Kidney (tissue), 14 donors: ENCODE results near the gene SPTBN4. TPM values are rescaled to one million over a fixed set of nuclear protein-coding genes. Genes with fewer than 3 reads are reported as not detected.
A peak's percentile ranks its signal among the peaks of the same experiment; 100 is the strongest.
"Not testable (repeated sequence)": the region's sequence is repeated elsewhere in the genome, so short reads cannot be mapped to it uniquely, and the experiment has no call there.

Experiments used
- DNase-seq, 5 donors: peaks; one replicate each; pipeline ENCODE4 v3.0.0-alpha.2; 2013 to 2020
- FAIRE-seq: peaks from 2 replicates; lab custom pipeline; 2012; peaks lifted over from hg19 to GRCh38; lab: Jason Lieb, UNC
- H3K27ac ChIP-seq, 2 donors: one replicate each; pipeline ENCODE4 v1.7.0; 2013; ENCODE audit warnings: low read depth in 2 of 2, low read length in 2 of 2, inconsistent platforms in 1 of 2
- H3K27me3 ChIP-seq: one replicate; pipeline ENCODE4 v1.7.1; 2013; ENCODE audit warnings: low read length, inconsistent platforms; ENCODE audit not compliant: control insufficient read depth, insufficient read depth
- H3K36me3 ChIP-seq, 3 donors: one replicate each; pipeline versions ENCODE4 v1.7.0 to v1.7.1; 2013; ENCODE audit warnings: low read length in 3 of 3, control low read depth in 1 of 3, inconsistent platforms in 1 of 3; ENCODE audit not compliant: insufficient read depth in 3 of 3, control insufficient read depth in 2 of 3
- H3K4me1 ChIP-seq, 3 donors: one replicate each; pipeline versions ENCODE4 v1.7.0 to v1.7.1; 2013; ENCODE audit warnings: low read length in 3 of 3, inconsistent platforms in 1 of 3, low read depth in 1 of 3; ENCODE audit not compliant: control insufficient read depth in 2 of 3, insufficient read depth in 2 of 3
- H3K4me3 ChIP-seq, 3 donors: one replicate each; pipeline versions ENCODE4 v1.7.0 to v1.8.1; 2013; ENCODE audit warnings: low read length in 3 of 3, control low read depth in 1 of 3, inconsistent platforms in 1 of 3
- H3K9ac ChIP-seq, 3 donors: one replicate each; pipeline versions ENCODE4 v1.7.0 to v1.7.1; 2013; ENCODE audit warnings: low read length in 3 of 3, control low read depth in 1 of 3, inconsistent platforms in 1 of 3
- H3K9me3 ChIP-seq, 3 donors: one replicate each; pipeline versions ENCODE4 v1.7.0 to v1.7.1; 2013; ENCODE audit warnings: low read length in 3 of 3, control low read depth in 1 of 3, inconsistent platforms in 1 of 3; ENCODE audit not compliant: control insufficient read depth in 2 of 3, insufficient read depth in 1 of 3
- intact Hi-C: fragments of 100-400 bp; cut with DNase I; formaldehyde crosslinking; loops from one replicate; pipeline ENCODE4 v1.11.1; 2022
- polyA plus RNA-seq: library from polyadenylated mRNA; stranded (reverse); fragments of 350-450 nt; fragmentation: Illumina TruSeq; extraction: RNeasy Lipid Tissue Mini Kit (QIAGEN cat#74804); gene quantifications from one replicate; pipeline ENCODE4 v1.2.3, GENCODE V29; 2014; ENCODE audit warnings: low read depth, low replicate concordance; ENCODE audit not compliant: insufficient read depth
- total RNA-seq: library from RNA; stranded (reverse); fragmentation: NEBNext Ultra II Directional; extraction: Animal tissue kit (Norgen Biotek cat#: 25700); gene quantifications from one replicate; pipeline ENCODE4 v1.2.1, GENCODE V29; 2021
- TF ChIP-seq, protein P1 (sequence below): IDR thresholded peaks from 3 replicates; pipeline ENCODE4 v1.5.1; 2012; ENCODE audit warnings: mild to moderate bottlenecking, moderate library complexity, borderline replicate concordance; ENCODE audit not compliant: insufficient read depth; ENCODE audit errors: extremely low read depth
- donor health status: control.
- donor health status: control.
- donor health status: control.
- donor health status: control.
- donor health status: control.
- donor health status: DM: yes; HTN: yes; CAD: no.
- donor health status: Normal renal cell carcinoma (clear cell type).

The SPTBN4 gene
- total and polyA plus RNA-seq, 2 donors from 2014 or later, result 0.82 to 4.6 TPM

GRCh38 chr19:40521276-40521675 is 54.5 kb downstream of the SPTBN4 start:
- FAIRE-seq (no peak), DNase-seq (no peak)
- no peak overlapping the region for H3K9ac ChIP-seq
- H3K36me3 ChIP-seq, result no peaks in the 10 kb centered on the region
- H3K4me1 ChIP-seq, result no peaks in the 10 kb centered on the region
- TF ChIP-seq, protein P1, sequence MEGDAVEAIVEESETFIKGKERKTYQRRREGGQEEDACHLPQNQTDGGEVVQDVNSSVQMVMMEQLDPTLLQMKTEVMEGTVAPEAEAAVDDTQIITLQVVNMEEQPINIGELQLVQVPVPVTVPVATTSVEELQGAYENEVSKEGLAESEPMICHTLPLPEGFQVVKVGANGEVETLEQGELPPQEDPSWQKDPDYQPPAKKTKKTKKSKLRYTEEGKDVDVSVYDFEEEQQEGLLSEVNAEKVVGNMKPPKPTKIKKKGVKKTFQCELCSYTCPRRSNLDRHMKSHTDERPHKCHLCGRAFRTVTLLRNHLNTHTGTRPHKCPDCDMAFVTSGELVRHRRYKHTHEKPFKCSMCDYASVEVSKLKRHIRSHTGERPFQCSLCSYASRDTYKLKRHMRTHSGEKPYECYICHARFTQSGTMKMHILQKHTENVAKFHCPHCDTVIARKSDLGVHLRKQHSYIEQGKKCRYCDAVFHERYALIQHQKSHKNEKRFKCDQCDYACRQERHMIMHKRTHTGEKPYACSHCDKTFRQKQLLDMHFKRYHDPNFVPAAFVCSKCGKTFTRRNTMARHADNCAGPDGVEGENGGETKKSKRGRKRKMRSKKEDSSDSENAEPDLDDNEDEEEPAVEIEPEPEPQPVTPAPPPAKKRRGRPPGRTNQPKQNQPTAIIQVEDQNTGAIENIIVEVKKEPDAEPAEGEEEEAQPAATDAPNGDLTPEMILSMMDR, result no peak
- no peak overlapping the region for H3K4me3 ChIP-seq
- intact Hi-C loops, result no loop called here
- no peaks in the 10 kb centered on the region for H3K9me3 ChIP-seq
- no peak overlapping the region for H3K27ac ChIP-seq
- peaks cover 6% of the 10 kb centered on the region for H3K27me3 ChIP-seq

GRCh38 chr19:40521900-40522299 is 55.1 kb downstream of the SPTBN4 start:
- FAIRE-seq, H3K27ac ChIP-seq, H3K4me1 ChIP-seq, H3K27me3 ChIP-seq, H3K9ac ChIP-seq, H3K36me3 ChIP-seq, DNase-seq, intact Hi-C loops, H3K9me3 ChIP-seq, H3K4me3 ChIP-seq: not testable (repeated sequence)

DNA sequence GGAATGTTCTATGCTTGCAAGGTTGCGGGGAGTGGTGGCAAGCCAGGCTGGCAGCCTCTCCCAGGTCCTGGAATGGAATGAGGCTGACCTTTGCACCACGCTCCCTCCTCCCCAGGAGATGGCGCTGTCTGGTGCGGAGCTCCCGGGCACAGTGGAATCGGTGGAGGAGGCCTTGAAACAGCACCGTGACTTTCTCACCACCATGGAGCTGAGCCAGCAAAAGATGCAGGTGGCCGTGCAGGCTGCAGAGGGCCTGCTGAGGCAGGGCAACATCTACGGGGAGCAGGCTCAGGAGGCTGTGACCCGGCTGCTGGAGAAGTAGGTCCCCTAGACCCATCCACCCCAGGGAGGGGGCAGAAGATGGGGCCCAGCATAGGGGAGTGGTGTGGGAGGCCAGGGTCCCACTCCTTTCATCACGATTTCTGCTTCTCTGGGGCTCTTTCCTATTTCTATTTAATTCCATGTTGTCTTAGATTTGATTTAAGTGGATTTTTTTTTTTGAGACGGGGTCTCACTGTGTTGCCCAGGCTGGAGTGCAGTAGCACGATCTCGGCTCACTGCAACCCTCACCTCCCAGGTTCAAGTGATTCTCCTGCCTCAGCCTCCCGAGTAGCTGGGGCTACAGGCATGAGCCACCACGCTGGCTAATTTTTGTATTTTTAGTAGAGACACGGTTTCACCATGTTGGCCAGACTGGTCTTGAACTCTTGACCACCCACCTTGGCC is 56.7 kb downstream of the SPTBN4 start:
- no peak overlapping the region for H3K27ac ChIP-seq
- intact Hi-C loops, result no loop called here
- DNase-seq (peak; percentile 74 to 84 (median 78)), FAIRE-seq (no peak)
- TF ChIP-seq, protein P1, result peak; percentile 61
- no peaks in the 10 kb centered on the region for H3K4me1 ChIP-seq
- H3K9me3 ChIP-seq, result no peaks in the 10 kb centered on the region
- H3K9ac ChIP-seq, result no peak overlapping the region
- H3K27me3 ChIP-seq, result peaks cover 6% of the 10 kb centered on the region
- H3K36me3 ChIP-seq, result no peaks in the 10 kb centered on the region
- H3K4me3 ChIP-seq, result no peak overlapping the region

GRCh38 chr19:40524133-40524549 is 57.3 kb downstream of the SPTBN4 start:
- Histone ChIP-seq H3K9me3 (no peaks in the 10 kb centered on the region), H3K27ac (no peak overlapping the region), H3K4me3 (no peak overlapping the region), H3K27me3 (peaks cover 6% of the 10 kb centered on the region), H3K4me1 (no peaks in the 10 kb centered on the region), H3K36me3 (no peaks in the 10 kb centered on the region), H3K9ac (no peak overlapping the region)
- no peak for FAIRE-seq
- TF ChIP-seq, protein P1, result no peak
- intact Hi-C loops, result no loop called here
- DNase-seq, result peak in 1 of 5 donors; percentile 7
